ENCODE results near the gene ALG3. TPM values are rescaled to one million over a fixed set of nuclear protein-coding genes. Genes with fewer than 3 reads are reported as not detected.

Gene ALG3
- total and polyA plus RNA-seq, 5 donors, result 17.3 to 23.3 (median 20.2) TPM

DNA sequence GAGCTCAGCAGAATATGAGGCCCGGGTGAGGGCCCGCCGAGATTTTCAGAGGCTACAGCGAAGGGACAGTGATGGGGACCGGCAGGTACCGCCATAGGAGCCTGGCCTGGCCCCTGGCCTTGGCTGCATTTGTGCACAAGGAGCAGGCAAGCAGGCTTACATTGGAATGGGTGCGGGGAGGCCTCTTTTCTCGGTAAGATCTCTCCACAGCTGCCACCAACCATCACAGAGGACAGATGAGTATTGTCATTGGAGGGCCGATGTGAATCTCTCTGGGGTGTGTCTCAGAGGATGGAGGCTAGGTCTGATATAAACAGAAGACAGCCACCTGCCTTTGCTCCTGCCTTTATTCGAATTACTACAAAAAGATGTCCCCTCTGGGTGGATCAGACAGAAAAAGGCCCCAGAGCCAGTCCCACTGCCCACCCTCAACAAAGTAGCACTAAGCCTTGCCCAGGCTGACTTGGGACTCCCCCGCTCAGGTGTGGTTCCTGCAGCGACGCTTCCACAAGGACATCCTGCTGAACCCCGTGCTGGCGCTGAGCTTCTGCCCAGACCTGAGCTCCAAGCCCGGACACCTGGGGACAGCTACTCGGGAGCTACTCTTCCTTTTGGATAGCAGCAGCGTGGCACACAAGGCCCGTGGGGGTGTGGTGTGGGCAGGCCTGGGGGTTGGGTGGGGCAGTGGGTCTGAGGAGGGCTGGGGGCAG, 13.9 kb downstream of the ALG3 start:
- peak in 1 of 3 donors; percentile 55 for DNase-seq
- WGBS, result 85% methylated on average over 19 of the region's 19 CpGs
- no peaks in the 10 kb centered on the region for H3K9me3 ChIP-seq (ENCODE audit: control insufficient read depth, low read length)
- H3K27ac ChIP-seq (ENCODE audit: low read length), result no peak overlapping the region
- intact Hi-C loops (cut with DNase I), result loop anchor here in 1 of 4 donors (10.0 kb wide), 1 partner anchor 90 kb away; no protein-coding TSS in a partner anchor
- H3K4me1 ChIP-seq (ENCODE audit: control insufficient read depth, insufficient read depth, low read length), result no peaks in the 10 kb centered on the region
- ATAC-seq, result no peak
- H3K27me3 ChIP-seq (ENCODE audit: control insufficient read depth, insufficient read depth), result no peaks in the 10 kb centered on the region
- no peak overlapping the region for H3K4me3 ChIP-seq (ENCODE audit: low read length)

DNA sequence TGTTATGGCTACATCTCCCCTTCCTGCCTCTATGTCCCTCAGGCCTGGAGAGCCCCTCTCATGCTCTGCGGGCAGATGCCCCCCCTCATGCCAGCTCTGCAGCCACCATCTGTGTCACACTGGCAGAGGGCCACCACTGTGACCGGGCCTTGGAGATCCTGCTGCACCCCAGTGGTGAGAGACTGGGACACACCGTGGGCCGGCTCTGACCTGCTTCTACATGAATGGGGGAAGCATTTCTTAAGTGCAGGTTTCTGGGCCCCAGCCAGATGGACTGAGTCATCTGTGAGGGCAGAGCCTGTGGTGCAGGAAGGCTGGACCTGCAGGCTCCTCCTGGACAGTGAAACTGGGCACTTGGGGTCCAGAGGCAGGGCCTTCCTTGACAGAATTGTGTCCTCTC, 14.5 kb downstream of the ALG3 start:
- WGBS, result 33% methylated on average over 4 of the region's 4 CpGs
- Histone ChIP-seq H3K27ac (ENCODE audit: low read length) (no peak overlapping the region), H3K4me3 (ENCODE audit: low read length) (no peak overlapping the region), H3K4me1 (ENCODE audit: control insufficient read depth, insufficient read depth, low read length) (no peaks in the 10 kb centered on the region), H3K9me3 (ENCODE audit: control insufficient read depth, low read length) (no peaks in the 10 kb centered on the region), H3K27me3 (ENCODE audit: control insufficient read depth, insufficient read depth) (no peaks in the 10 kb centered on the region)
- ATAC-seq, result no peak
- DNase-seq, result peak in 2 of 3 donors; percentile 47 to 61
- intact Hi-C loops (cut with DNase I), result loop anchor here in 1 of 4 donors (10.0 kb wide), 1 partner anchor 89 kb away; no protein-coding TSS in a partner anchor

DNA sequence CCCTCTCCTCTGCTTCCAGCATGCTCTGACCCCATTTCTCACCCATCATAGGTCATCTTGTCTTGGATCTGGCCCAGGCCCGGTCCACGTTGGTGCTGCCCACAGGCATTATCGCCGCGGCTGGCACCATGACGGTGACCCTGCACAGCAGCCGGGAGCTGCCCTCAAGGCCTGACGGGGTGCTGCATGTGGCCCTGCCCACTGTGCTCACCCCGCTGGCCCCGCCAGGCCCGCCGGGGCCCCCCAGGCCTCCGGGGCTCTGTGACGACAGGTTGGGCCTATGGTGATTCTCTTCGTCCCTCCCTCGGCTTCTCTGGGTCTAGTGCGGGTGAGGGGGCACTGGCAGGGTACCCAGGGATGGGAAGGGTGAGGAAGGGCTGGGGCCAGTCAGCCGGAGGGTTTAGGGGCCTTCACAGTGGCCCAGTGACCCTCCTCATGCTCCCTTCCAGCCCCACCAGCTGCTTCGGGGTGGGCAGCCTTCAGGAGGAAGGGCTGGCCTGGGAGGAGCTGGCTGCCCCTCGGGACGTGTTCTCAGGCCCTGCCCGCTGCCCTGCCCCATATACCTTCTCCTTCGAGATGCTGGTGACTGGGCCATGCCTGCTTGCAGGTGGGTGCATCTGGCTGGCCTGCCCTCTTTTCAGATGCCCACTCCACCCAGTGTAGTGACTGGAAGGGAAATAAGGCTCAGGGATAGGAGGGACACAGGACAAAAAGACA, 15.5 kb downstream of the ALG3 start:
- no peaks in the 10 kb centered on the region for H3K9me3 ChIP-seq (ENCODE audit: control insufficient read depth, low read length)
- 85% methylated on average over 23 of the region's 23 CpGs for WGBS
- no peaks in the 10 kb centered on the region for H3K4me1 ChIP-seq (ENCODE audit: control insufficient read depth, insufficient read depth, low read length)
- ATAC-seq, result no peak
- no peaks in the 10 kb centered on the region for H3K27me3 ChIP-seq (ENCODE audit: control insufficient read depth, insufficient read depth)
- intact Hi-C loops (cut with DNase I), result loop anchor here in 1 of 4 donors (10.0 kb wide), 1 partner anchor 88 kb away; no protein-coding TSS in a partner anchor
- no peak overlapping the region for H3K27ac ChIP-seq (ENCODE audit: low read length)
- no peak overlapping the region for H3K4me3 ChIP-seq (ENCODE audit: low read length)
- no peak for DNase-seq

DNA sequence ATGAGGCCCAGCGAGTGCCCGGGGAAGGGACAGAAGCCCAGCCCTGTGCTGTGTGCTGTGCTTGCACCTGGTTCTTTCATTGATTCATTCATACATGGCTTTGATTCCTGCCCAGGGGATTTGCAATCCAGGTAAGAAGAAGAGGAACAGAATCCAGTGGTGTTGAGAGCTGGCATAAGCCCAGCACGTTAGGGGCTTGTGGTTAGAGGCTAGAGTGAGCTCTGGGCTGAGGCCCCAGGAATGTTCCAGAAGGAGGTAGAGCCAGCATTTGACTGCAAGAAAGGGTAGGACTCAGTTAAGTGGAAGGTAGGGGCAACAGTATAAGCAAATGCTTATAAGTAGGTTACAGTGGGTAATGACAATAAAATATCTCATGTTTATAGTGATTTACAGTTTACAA, 17.1 kb downstream of the ALG3 start:
- Histone ChIP-seq H3K4me3 (ENCODE audit: low read length) (no peak overlapping the region), H3K9me3 (ENCODE audit: control insufficient read depth, low read length) (no peaks in the 10 kb centered on the region), H3K27ac (ENCODE audit: low read length) (no peak overlapping the region), H3K27me3 (ENCODE audit: control insufficient read depth, insufficient read depth) (no peaks in the 10 kb centered on the region), H3K4me1 (ENCODE audit: control insufficient read depth, insufficient read depth, low read length) (no peaks in the 10 kb centered on the region)
- ATAC-seq (no peak), DNase-seq (no peak)
- intact Hi-C loops (cut with DNase I), result loop anchor here in 1 of 4 donors (10.0 kb wide), 1 partner anchor 87 kb away; no protein-coding TSS in a partner anchor
- 64% methylated on average over 3 of the region's 3 CpGs for WGBS

DNA sequence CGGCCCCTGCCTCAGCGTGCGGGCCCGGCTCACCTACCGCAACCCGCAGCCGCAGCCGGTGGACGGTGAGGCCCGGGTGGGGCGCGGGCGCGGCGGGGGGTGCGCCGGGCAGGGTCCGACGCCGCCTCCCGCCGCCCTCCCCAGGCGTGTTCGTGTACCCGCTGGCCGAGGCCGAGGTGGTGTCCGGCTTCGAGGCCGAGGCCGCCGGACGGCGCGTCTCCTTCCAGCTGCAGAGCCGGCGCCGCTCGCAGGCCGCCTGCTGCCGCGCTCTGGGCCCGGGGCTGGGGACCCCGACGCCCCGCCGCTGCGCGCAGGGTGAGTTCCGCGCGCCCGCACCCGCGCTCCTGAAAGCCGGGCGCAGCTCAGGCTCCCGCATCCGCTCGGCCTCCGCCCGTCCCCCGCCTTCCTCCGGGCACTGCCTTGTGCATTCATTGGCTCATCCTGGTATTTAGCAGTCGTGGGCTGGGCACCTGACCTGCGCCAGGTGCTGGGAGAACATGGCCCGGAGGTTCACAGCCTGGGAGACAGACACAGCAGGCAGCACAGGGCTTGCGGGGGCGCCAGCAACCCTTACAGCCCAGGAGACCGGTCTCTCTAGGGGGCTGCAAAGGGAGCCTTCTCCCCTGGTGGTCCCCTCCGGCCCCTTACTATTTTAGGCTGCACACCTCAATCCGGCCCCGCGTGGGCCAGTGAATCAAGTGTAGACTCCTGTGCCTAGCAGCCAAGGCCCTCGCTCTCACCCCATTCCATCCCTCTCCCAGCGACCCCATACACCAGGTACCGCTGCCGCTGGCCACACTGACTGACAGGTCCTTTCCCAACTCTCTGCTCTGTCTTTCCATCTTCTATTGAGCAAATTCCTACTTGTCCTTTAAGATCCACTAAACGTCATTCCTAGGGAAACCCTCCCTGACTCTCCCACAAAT, 17.9 kb downstream of the ALG3 start:
- intact Hi-C loops (cut with DNase I), result loop anchor here in 1 of 4 donors (10.0 kb wide), 1 partner anchor 86 kb away; no protein-coding TSS in a partner anchor
- H3K27ac ChIP-seq (ENCODE audit: low read length), result no peak overlapping the region
- no peaks in the 10 kb centered on the region for H3K9me3 ChIP-seq (ENCODE audit: control insufficient read depth, low read length)
- DNase-seq (peak in 1 of 3 donors; percentile 38), ATAC-seq (no peak)
- peak overlapping the region; percentile 50 for H3K4me3 ChIP-seq (ENCODE audit: low read length)
- no peaks in the 10 kb centered on the region for H3K4me1 ChIP-seq (ENCODE audit: control insufficient read depth, insufficient read depth, low read length)
- WGBS, result 4% methylated on average over 79 of the region's 79 CpGs
- no peaks in the 10 kb centered on the region for H3K27me3 ChIP-seq (ENCODE audit: control insufficient read depth, insufficient read depth)

DNA sequence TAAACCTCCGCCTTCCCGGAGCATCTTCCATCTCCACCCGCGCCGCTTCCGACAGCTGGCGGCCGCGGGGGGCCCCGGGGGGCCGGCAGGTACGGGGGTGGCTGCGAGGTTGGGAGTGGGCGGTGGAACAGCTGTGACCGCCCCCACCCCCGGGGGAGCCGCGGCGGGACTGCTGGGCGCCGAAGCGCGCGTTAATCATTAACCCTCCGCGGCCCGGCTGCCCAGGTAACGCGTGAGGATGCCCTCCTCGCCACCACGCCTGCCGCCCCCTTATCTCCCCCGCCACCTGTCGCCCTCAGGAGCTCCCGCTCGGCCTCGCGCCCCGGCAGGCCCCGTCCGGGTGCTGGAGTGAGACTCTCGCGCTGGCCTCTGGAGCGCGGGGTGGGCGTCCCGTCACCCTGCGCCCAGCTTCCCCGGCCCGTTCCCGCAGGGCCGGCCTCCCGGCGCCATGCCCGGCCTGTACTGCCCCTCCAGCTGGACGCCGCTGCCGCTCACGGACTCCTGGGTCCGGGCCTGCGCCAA, 18.6 kb downstream of the ALG3 start:
- WGBS, result under 1% methylated on average over 61 of the region's 61 CpGs

DNA sequence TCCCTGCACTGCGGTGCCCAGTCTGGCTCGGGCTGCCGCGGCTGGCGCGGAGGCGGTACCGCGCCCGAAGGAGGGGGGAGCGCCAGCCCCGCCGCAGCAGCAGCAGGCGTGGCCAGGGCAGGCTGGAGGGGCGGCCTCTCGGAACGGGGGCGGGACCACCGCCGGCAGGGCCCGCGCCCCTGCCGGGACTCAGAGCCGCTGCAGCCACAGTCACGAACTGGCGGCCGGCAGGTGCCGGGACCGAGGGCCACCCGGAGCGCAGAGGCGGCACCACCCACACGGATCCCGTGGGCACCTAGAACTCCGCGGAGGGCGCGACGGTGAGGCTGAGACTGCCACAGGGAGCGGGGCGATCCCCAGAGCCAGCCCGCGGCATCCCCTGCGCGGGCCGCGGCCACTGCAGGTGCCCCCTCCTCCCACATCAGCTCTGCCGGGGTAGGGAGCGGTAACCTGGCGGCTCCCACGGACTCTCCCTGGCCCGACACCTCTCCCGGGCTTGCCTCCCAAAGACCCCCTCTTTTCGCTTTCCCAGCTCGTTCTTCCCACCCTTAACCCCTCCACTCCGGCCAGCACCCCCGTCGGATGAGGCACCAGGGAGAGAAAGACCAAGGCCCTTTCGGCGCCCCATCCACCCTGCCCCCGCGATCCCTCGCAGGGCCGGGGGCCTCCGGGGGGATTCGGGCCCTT, 19.2 kb downstream of the ALG3 start, which contains the start of gene VWA5B2:
Gene VWA5B2, plus strand, starts transcription at position 192 of the 687 bp plus-strand sequence. CDS start 944 bp downstream, outside the sequence.
- under 1% methylated on average over 66 of the region's 66 CpGs for WGBS
- no peaks in the 10 kb centered on the region for H3K9me3 ChIP-seq (ENCODE audit: control insufficient read depth, low read length)
- H3K4me3 ChIP-seq (ENCODE audit: low read length), result peak within 1 kb of the TSS; percentile 50
- H3K27me3 ChIP-seq (ENCODE audit: control insufficient read depth, insufficient read depth), result no peaks in the 10 kb centered on the region
- intact Hi-C loops (cut with DNase I), result loop anchor here in 2 of 4 donors (5.0 to 10.0 kb wide), 3 partner anchors 58 to 85 kb away; partner anchors contain the start of gene PSMD2 (in 1 of the 2)
- H3K4me1 ChIP-seq (ENCODE audit: control insufficient read depth, insufficient read depth, low read length), result no peaks in the 10 kb centered on the region
- peak; percentile 94 to 96 for ATAC-seq
- no peak within 1 kb of the TSS for H3K27ac ChIP-seq (ENCODE audit: low read length)
- DNase-seq, result peak; percentile 70 to 87 (median 86)

More for the DNA sequence above, 18.6 kb downstream of the ALG3 start:
- DNase-seq (no peak), ATAC-seq (no peak)
- Histone ChIP-seq H3K4me1 (ENCODE audit: control insufficient read depth, insufficient read depth, low read length) (no peaks in the 10 kb centered on the region), H3K27ac (ENCODE audit: low read length) (no peak overlapping the region), H3K27me3 (ENCODE audit: control insufficient read depth, insufficient read depth) (no peaks in the 10 kb centered on the region), H3K4me3 (ENCODE audit: low read length) (peak overlapping the region; percentile 50), H3K9me3 (ENCODE audit: control insufficient read depth, low read length) (no peaks in the 10 kb centered on the region)
- intact Hi-C loops (cut with DNase I), result loop anchor here in 1 of 4 donors (10.0 kb wide), 1 partner anchor 85 kb away; no protein-coding TSS in a partner anchor

DNA sequence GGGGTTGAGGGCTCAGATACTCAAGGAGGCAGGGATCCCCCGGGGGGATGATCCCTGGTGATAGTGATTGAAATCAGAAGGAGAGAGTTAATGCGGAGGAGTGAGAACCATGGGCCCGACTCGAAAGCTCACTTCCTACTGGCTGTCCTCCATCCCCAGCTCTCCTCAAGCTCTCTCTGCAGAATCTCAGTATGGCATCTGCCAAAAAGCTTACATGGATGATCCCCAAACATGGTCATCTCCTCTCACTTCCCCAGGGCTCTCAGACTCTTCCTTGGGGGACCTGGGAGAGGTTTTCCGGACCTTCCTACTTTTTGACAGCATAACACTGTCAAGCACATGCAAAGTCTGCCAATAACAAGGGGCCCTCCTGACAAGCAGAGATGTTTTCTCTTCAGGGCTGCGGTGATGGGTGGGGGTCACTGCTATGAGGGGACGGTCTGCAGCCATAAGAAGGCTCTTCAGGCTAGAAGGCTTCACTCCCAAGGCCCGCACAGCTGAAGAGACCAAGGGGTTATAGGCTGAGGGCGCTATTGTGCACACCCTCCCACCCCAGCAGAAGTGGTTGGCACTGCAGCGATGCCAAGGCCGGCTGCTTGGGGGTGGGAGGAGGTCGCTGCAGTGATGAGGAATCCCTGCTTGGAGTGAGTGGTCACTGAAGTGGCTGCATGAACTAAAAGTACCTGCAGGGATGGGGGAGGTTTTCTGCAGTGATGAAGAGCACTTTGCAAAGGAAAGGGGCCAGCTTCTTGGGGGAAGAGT, 20.2 kb downstream of the ALG3 start:
- Histone ChIP-seq H3K27me3 (ENCODE audit: control insufficient read depth, insufficient read depth) (no peaks in the 10 kb centered on the region), H3K9me3 (ENCODE audit: control insufficient read depth, low read length) (no peaks in the 10 kb centered on the region), H3K4me1 (ENCODE audit: control insufficient read depth, insufficient read depth, low read length) (no peaks in the 10 kb centered on the region), H3K27ac (ENCODE audit: low read length) (no peak overlapping the region), H3K4me3 (ENCODE audit: low read length) (no peak overlapping the region)
- no peak for DNase-seq
- WGBS, result 32% methylated on average over 12 of the region's 12 CpGs
- no peak for ATAC-seq
- intact Hi-C loops (cut with DNase I), result loop anchor here in 2 of 4 donors (5.0 to 10.0 kb wide), 2 partner anchors 59 to 66 kb away; partner anchors contain the start of gene PSMD2 (in 1 of the 2)

DNA sequence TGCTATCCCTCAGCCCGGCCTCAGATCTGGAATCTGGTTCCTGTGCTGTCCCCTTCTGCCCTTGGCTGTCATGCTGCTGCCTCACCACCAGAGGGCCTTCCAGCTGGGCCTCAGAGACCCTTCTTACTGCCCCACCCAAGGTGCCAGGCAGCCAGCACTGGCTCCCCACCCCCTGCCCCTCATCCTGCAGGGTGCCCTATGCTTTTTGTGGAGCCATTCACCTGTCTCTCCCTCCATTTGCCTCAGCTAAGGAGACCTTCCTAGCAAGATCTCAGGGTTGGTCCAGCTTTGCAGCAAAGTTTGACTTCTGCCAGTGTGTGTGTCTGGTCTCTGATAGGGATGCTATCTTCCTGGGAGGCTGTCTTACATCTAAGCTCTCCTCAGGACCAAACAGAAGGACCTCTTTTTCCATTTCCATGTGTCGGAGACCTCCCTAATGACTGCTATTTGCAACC, 21.3 kb downstream of the ALG3 start:
- no peak for ATAC-seq

More for the DNA sequence above, 21.3 kb downstream of the ALG3 start:
- H3K4me3 ChIP-seq (ENCODE audit: low read length), result no peak overlapping the region
- no peaks in the 10 kb centered on the region for H3K9me3 ChIP-seq (ENCODE audit: control insufficient read depth, low read length)
- DNase-seq, result no peak
- no peaks in the 10 kb centered on the region for H3K27me3 ChIP-seq (ENCODE audit: control insufficient read depth, insufficient read depth)
- 54% methylated on average over 2 of the region's 2 CpGs for WGBS
- H3K4me1 ChIP-seq (ENCODE audit: control insufficient read depth, insufficient read depth, low read length), result no peaks in the 10 kb centered on the region
- intact Hi-C loops (cut with DNase I), result loop anchor here in 2 of 4 donors (5.0 to 10.0 kb wide), 2 partner anchors 60 to 67 kb away; partner anchors contain the start of gene PSMD2 (in 1 of the 2)
- no peak overlapping the region for H3K27ac ChIP-seq (ENCODE audit: low read length)

Measured in right cardiac atrium (tissue), 5 donors.